Liver (tissue), 9 donors: Measurements from ENCODE around the gene USP31. TPM values are rescaled to one million over a fixed set of nuclear protein-coding genes. Genes with fewer than 3 reads are reported as not detected.

Experiments used
- DNase-seq: peaks from one replicate; pipeline ENCODE4 v3.0.0-alpha.2; 2017; ENCODE audit warnings: low spot score
- H3K27ac ChIP-seq, 2 donors: one replicate each; pipeline ENCODE4 v1.7.0; 2013; ENCODE audit warnings: inconsistent platforms in 2 of 2, low read length in 2 of 2, control low read depth in 1 of 2, low read depth in 1 of 2, mild to moderate bottlenecking in 1 of 2
- H3K27me3 ChIP-seq, 4 donors: one replicate each; pipeline versions ENCODE4 v1.6.1 to v1.7.0; 2013; ENCODE audit warnings: low read length in 3 of 4, inconsistent platforms in 1 of 4, mild to moderate bottlenecking in 1 of 4, moderate library complexity in 1 of 4; ENCODE audit not compliant: control insufficient read depth in 4 of 4, insufficient read depth in 4 of 4
- H3K36me3 ChIP-seq, 4 donors: one replicate each; pipeline versions ENCODE4 v1.6.1 to v1.7.0; 2013; ENCODE audit warnings: low read length in 3 of 4, mild to moderate bottlenecking in 3 of 4, low read depth in 1 of 4, moderate library complexity in 1 of 4; ENCODE audit not compliant: control insufficient read depth in 4 of 4, insufficient read depth in 3 of 4
- H3K4me1 ChIP-seq, 4 donors: one replicate each; pipeline versions ENCODE4 v1.6.1 to v1.7.0; 2013; ENCODE audit warnings: low read length in 3 of 4, mild to moderate bottlenecking in 3 of 4, moderate library complexity in 1 of 4; ENCODE audit not compliant: control insufficient read depth in 4 of 4, insufficient read depth in 4 of 4
- H3K4me3 ChIP-seq, 3 donors: one replicate each; pipeline versions ENCODE4 v1.6.1 to v1.7.0; 2013; ENCODE audit warnings: low read length in 3 of 3, control low read depth in 1 of 3, low read depth in 1 of 3, mild to moderate bottlenecking in 1 of 3
- H3K9ac ChIP-seq, 2 donors: one replicate each; pipeline ENCODE4 v1.7.0; 2013; ENCODE audit warnings: low read length in 2 of 2, mild to moderate bottlenecking in 2 of 2, moderate library complexity in 2 of 2, control low read depth in 1 of 2, low read depth in 1 of 2
- H3K9me3 ChIP-seq, 4 donors: one replicate each; pipeline versions ENCODE4 v1.6.1 to v1.7.0; 2013; ENCODE audit warnings: low read length in 3 of 4; ENCODE audit not compliant: control insufficient read depth in 4 of 4
- FOXA1 ChIP-seq: IDR thresholded peaks from 2 replicates; pipeline ENCODE4 v1.6.1; 2016; ENCODE audit warnings: antibody characterized with exemption
- GABPA ChIP-seq, 2 donors: IDR thresholded peaks in 1 of 2; conservative IDR thresholded peaks in 1 of 2; 2 replicates each; pipeline ENCODE4 v1.6.1; 2016; ENCODE audit warnings: antibody characterized with exemption in 2 of 2, mild to moderate bottlenecking in 1 of 2, moderate library complexity in 1 of 2
- HNF4A ChIP-seq, 2 donors: conservative IDR thresholded peaks; 2 replicates each; pipeline ENCODE4 v1.6.1; 2016; ENCODE audit warnings: antibody characterized with exemption in 2 of 2, mild to moderate bottlenecking in 2 of 2
- HNF4G ChIP-seq: IDR thresholded peaks from 2 replicates; pipeline ENCODE4 v1.6.1; 2016; ENCODE audit warnings: antibody characterized with exemption
- JUND ChIP-seq, 2 donors: IDR thresholded peaks; 2 replicates each; pipeline ENCODE4 v1.6.1; 2016; ENCODE audit warnings: antibody characterized with exemption in 2 of 2
- NR2F2 ChIP-seq: IDR thresholded peaks from 2 replicates; pipeline ENCODE4 v1.6.1; 2016; ENCODE audit warnings: antibody characterized with exemption
- RAD21 ChIP-seq, 2 donors: IDR thresholded peaks; 2 replicates each; pipeline ENCODE4 v1.6.1; 2016; ENCODE audit warnings: antibody characterized with exemption in 2 of 2, mild to moderate bottlenecking in 2 of 2
- RXRA ChIP-seq, 2 donors: IDR thresholded peaks; 2 replicates each; pipeline ENCODE4 v1.6.1; 2017 to 2018; ENCODE audit warnings: antibody characterized with exemption in 2 of 2, mild to moderate bottlenecking in 1 of 2
- SP1 ChIP-seq: IDR thresholded peaks from 2 replicates; pipeline ENCODE4 v1.6.1; 2018; ENCODE audit warnings: antibody characterized with exemption, mild to moderate bottlenecking
- TAF1 ChIP-seq: conservative IDR thresholded peaks from 2 replicates; pipeline ENCODE4 v1.6.1; 2016; ENCODE audit warnings: antibody characterized with exemption, mild to moderate bottlenecking
- YY1 ChIP-seq: IDR thresholded peaks from 2 replicates; pipeline ENCODE4 v1.6.1; 2016; ENCODE audit warnings: antibody characterized with exemption, mild to moderate bottlenecking
- ZBTB33 ChIP-seq: IDR thresholded peaks from 2 replicates; pipeline ENCODE4 v1.6.1; 2016; ENCODE audit warnings: antibody characterized with exemption
- WGBS: extraction: QIAGEN DNeasy Blood & Tissue Kit; methylation state at CpG from one replicate; pipeline ENCODE4 v1.1.7; 2013; 5-methylcytosine and 5-hydroxymethylcytosine counted together
- polyA plus RNA-seq, 2 donors: library from polyadenylated mRNA; stranded (reverse) in 1 of 2; unstranded in 1 of 2; fragments of 200-250 nt in 1 of 2; fragments of >200 nt in 1 of 2; fragmentation: Nextera tagmentation in 1 of 2; extraction: Ambion mirVana in 1 of 2; gene quantifications; one replicate each; pipeline versions ENCODE4 v1.2.1 to v1.2.3, GENCODE V29; 2013 to 2015
- total RNA-seq, 2 donors: library from RNA; depleted of rRNA; stranded (reverse); fragments of >200 nt; gene quantifications; one replicate each; pipeline ENCODE4 v1.2.3, GENCODE V29; 2014
- TF ChIP-seq, protein P1 (sequence below): IDR thresholded peaks from 2 replicates; pipeline ENCODE4 v1.6.1; 2016; ENCODE audit warnings: antibody characterized with exemption
- TF ChIP-seq, protein P2 (sequence below): IDR thresholded peaks from 2 replicates; pipeline ENCODE4 v1.6.1; 2016; ENCODE audit warnings: antibody characterized with exemption
- TF ChIP-seq, protein P3 (sequence below): IDR thresholded peaks from 2 replicates; pipeline ENCODE4 v1.6.1; 2016; ENCODE audit warnings: antibody characterized with exemption, mild to moderate bottlenecking
- TF ChIP-seq, protein P4 (sequence below): fragments of 150-350 bp; IDR thresholded peaks from 2 replicates; pipeline ENCODE4 v1.5.1; 2017; ENCODE audit warnings: improper control_type of control experiment, low read depth, low read length; ENCODE audit not compliant: missing input control
- donor health status: healthy.
- donor health status: healthy.
- donor health status: healthy.
- donor health status: healthy.
- donor health status: healthy.

USP31 gene
- total and polyA plus RNA-seq, 4 donors, result 2.4 to 16.4 (median 3.8) TPM

DNA sequence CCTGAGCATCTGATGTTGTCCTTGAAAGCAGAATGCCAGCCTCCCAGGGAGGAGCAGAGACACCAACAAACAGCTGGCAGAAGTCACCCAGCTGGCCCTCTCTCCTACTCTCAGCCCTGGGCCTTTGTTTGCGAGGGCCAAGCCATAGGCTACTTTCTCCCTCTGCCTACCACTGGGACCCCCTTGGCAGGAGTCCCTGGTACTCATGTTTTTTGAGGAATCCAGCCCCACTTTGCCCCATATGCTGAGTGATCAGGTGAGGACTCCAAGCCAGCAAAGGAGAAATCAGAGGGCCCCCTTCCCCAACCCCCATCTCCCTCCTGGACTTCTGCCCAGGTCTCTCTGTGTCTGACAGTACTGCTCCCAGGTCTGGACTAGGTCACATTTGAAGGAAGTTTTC lies 121.9 kb downstream of the USP31 start:
- Histone ChIP-seq H3K9me3 (no peaks in the 10 kb centered on the region), H3K9ac (no peak overlapping the region), H3K4me1 (no peaks in the 10 kb centered on the region), H3K27ac (no peak overlapping the region), H3K4me3 (no peak overlapping the region), H3K36me3 (no peaks in the 10 kb centered on the region), H3K27me3 (peaks cover 0 to 3% (median 1%) of the 10 kb centered on the region in 4 donors)
- no peak for DNase-seq
- TF ChIP-seq JUND (IDR thresholded peaks at IDR 0.05) (no peak), FOXA1 (no peak), HNF4A (conservative IDR thresholded peaks at IDR 0.05) (no peak), NR2F2 (no peak), SP1 (no peak), TAF1 (no peak), HNF4G (no peak), RXRA (IDR thresholded peaks at IDR 0.05) (no peak), RAD21 (IDR thresholded peaks at IDR 0.05) (no peak), ZBTB33 (no peak), YY1 (no peak), GABPA (IDR thresholded peaks at IDR 0.05 in 1 of 2, conservative IDR thresholded peaks at IDR 0.05 in 1 of 2) (no peak)
- TF ChIP-seq, protein P1, sequence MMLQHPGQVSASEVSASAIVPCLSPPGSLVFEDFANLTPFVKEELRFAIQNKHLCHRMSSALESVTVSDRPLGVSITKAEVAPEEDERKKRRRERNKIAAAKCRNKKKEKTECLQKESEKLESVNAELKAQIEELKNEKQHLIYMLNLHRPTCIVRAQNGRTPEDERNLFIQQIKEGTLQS, result no peak
- TF ChIP-seq, protein P2, sequence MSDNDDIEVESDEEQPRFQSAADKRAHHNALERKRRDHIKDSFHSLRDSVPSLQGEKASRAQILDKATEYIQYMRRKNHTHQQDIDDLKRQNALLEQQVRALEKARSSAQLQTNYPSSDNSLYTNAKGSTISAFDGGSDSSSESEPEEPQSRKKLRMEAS, result no peak
- TF ChIP-seq, protein P3, sequence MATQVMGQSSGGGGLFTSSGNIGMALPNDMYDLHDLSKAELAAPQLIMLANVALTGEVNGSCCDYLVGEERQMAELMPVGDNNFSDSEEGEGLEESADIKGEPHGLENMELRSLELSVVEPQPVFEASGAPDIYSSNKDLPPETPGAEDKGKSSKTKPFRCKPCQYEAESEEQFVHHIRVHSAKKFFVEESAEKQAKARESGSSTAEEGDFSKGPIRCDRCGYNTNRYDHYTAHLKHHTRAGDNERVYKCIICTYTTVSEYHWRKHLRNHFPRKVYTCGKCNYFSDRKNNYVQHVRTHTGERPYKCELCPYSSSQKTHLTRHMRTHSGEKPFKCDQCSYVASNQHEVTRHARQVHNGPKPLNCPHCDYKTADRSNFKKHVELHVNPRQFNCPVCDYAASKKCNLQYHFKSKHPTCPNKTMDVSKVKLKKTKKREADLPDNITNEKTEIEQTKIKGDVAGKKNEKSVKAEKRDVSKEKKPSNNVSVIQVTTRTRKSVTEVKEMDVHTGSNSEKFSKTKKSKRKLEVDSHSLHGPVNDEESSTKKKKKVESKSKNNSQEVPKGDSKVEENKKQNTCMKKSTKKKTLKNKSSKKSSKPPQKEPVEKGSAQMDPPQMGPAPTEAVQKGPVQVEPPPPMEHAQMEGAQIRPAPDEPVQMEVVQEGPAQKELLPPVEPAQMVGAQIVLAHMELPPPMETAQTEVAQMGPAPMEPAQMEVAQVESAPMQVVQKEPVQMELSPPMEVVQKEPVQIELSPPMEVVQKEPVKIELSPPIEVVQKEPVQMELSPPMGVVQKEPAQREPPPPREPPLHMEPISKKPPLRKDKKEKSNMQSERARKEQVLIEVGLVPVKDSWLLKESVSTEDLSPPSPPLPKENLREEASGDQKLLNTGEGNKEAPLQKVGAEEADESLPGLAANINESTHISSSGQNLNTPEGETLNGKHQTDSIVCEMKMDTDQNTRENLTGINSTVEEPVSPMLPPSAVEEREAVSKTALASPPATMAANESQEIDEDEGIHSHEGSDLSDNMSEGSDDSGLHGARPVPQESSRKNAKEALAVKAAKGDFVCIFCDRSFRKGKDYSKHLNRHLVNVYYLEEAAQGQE, result no peak
- TF ChIP-seq, protein P4, sequence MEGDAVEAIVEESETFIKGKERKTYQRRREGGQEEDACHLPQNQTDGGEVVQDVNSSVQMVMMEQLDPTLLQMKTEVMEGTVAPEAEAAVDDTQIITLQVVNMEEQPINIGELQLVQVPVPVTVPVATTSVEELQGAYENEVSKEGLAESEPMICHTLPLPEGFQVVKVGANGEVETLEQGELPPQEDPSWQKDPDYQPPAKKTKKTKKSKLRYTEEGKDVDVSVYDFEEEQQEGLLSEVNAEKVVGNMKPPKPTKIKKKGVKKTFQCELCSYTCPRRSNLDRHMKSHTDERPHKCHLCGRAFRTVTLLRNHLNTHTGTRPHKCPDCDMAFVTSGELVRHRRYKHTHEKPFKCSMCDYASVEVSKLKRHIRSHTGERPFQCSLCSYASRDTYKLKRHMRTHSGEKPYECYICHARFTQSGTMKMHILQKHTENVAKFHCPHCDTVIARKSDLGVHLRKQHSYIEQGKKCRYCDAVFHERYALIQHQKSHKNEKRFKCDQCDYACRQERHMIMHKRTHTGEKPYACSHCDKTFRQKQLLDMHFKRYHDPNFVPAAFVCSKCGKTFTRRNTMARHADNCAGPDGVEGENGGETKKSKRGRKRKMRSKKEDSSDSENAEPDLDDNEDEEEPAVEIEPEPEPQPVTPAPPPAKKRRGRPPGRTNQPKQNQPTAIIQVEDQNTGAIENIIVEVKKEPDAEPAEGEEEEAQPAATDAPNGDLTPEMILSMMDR, result no peak
- 86% methylated on average over 1 of the region's 1 CpG for WGBS
